ENCODE measurements around the gene TJP2. TPM values are rescaled to one million over a fixed set of nuclear protein-coding genes. Genes with fewer than 3 reads are reported as not detected.

TJP2 gene
- total RNA-seq, 4 donors from 2014 or later, result 39.3 to 147 (median 104) TPM

- no peak overlapping the region for H3K4me3 ChIP-seq
- peak overlapping the region in 1 of 4 donors; percentile 0 for H3K27ac ChIP-seq
- H3K9me3 ChIP-seq, result no peaks in the 10 kb centered on the region
- H3K36me3 ChIP-seq, result no peaks in the 10 kb centered on the region
- peaks cover 15 to 87% (median 24%) of the 10 kb centered on the region in 3 donors for H3K4me1 ChIP-seq
- ATAC-seq, result no peak
- no peak for TF ChIP-seq EP300 (IDR thresholded peaks at IDR 0.05)
- no peak for TF ChIP-seq CTCF (IDR thresholded peaks at IDR 0.05)
- TF ChIP-seq POLR2A (IDR thresholded peaks at IDR 0.05), result no peak
- no peak for TF ChIP-seq POLR2AphosphoS5 (IDR thresholded peaks at IDR 0.05)
- no peaks in the 10 kb centered on the region for H3K27me3 ChIP-seq
- WGBS, 2 donors (ENCODE audit: low coverage in 1 of 2), result 50 to 69% methylated on average over 2 to 3 of the region's 3 CpGs
These were observed 17.2 kb downstream of the TJP2 start for GRCh38 chr9:69191231-69191630.

GRCh38 chr9:69192214-69192613 lies 18.1 kb downstream of the TJP2 start:
- WGBS, 2 donors (ENCODE audit: low coverage in 1 of 2), result 51 to 88% methylated on average over 3 of the region's 3 CpGs
- Histone ChIP-seq H3K4me3 (no peak overlapping the region), H3K36me3 (no peaks in the 10 kb centered on the region), H3K27me3 (no peaks in the 10 kb centered on the region), H3K27ac (peak overlapping the region in 2 of 4 donors; percentile 0 to 10), H3K4me1 (peaks cover 7 to 78% (median 14%) of the 10 kb centered on the region in 3 donors), H3K9me3 (no peaks in the 10 kb centered on the region)
- TF ChIP-seq POLR2AphosphoS5 (IDR thresholded peaks at IDR 0.05) (no peak), CTCF (IDR thresholded peaks at IDR 0.05) (no peak), POLR2A (IDR thresholded peaks at IDR 0.05) (no peak), EP300 (IDR thresholded peaks at IDR 0.05) (no peak)
- no peak for ATAC-seq

GRCh38 chr9:69193685-69194032 lies 19.6 kb downstream of the TJP2 start:
- Histone ChIP-seq H3K36me3 (no peaks in the 10 kb centered on the region), H3K4me1 (peaks cover 4 to 68% (median 6%) of the 10 kb centered on the region in 3 donors), H3K9me3 (no peaks in the 10 kb centered on the region), H3K27me3 (no peaks in the 10 kb centered on the region), H3K4me3 (no peak overlapping the region), H3K27ac (no peak overlapping the region)
- ATAC-seq, result no peak
- 27 to 67% methylated on average over 1 of the region's 1 CpG for WGBS, 2 donors (ENCODE audit: low coverage in 1 of 2)
- TF ChIP-seq CTCF (IDR thresholded peaks at IDR 0.05) (no peak), POLR2A (IDR thresholded peaks at IDR 0.05) (no peak), POLR2AphosphoS5 (IDR thresholded peaks at IDR 0.05) (no peak)

GRCh38 chr9:69194702-69195418 lies 20.8 kb downstream of the TJP2 start:
- no peak overlapping the region for H3K27ac ChIP-seq
- no peak overlapping the region for H3K4me3 ChIP-seq
- H3K4me1 ChIP-seq, result peaks cover 6 to 72% (median 12%) of the 10 kb centered on the region in 3 donors
- no peaks in the 10 kb centered on the region for H3K9me3 ChIP-seq
- H3K27me3 ChIP-seq, result no peaks in the 10 kb centered on the region
- TF ChIP-seq POLR2A (IDR thresholded peaks at IDR 0.05), result no peak
- TF ChIP-seq EP300 (IDR thresholded peaks at IDR 0.05), result no peak
- TF ChIP-seq CTCF (IDR thresholded peaks at IDR 0.05), result no peak
- TF ChIP-seq POLR2AphosphoS5 (IDR thresholded peaks at IDR 0.05), result no peak
- 47 to 49% methylated on average over 5 of the region's 5 CpGs for WGBS, 2 donors (ENCODE audit: low coverage in 1 of 2)
- no peaks in the 10 kb centered on the region for H3K36me3 ChIP-seq
- ATAC-seq, result no peak

GRCh38 chr9:69195668-69196067 lies 21.6 kb downstream of the TJP2 start:
- H3K36me3 ChIP-seq, result no peaks in the 10 kb centered on the region
- WGBS, 2 donors (ENCODE audit: low coverage in 1 of 2), result 44 to 49% methylated on average over 3 of the region's 3 CpGs
- H3K27ac ChIP-seq, result no peak overlapping the region
- peaks cover 6 to 72% (median 17%) of the 10 kb centered on the region in 3 donors for H3K4me1 ChIP-seq
- no peak for TF ChIP-seq POLR2AphosphoS5 (IDR thresholded peaks at IDR 0.05)
- no peak for TF ChIP-seq EP300 (IDR thresholded peaks at IDR 0.05)
- no peak for TF ChIP-seq POLR2A (IDR thresholded peaks at IDR 0.05)
- ATAC-seq, result no peak
- no peak overlapping the region for H3K4me3 ChIP-seq
- no peaks in the 10 kb centered on the region for H3K27me3 ChIP-seq
- H3K9me3 ChIP-seq, result no peaks in the 10 kb centered on the region
